KMS-11 (cell line): ENCODE measurements around the gene GSK3B.

ENCODE experiments used
- H2AFZ ChIP-seq: fragments of 200-600 bp; sonication (generic); 2 replicates; pipeline ENCODE4 v1.6.1; 2016; ENCODE audit warnings: antibody characterized with exemption, mixed run types, low read depth
- H3K27ac ChIP-seq: fragments of 200-600 bp; sonication (generic); 2 replicates; pipeline ENCODE4 v1.6.1; 2016; ENCODE audit warnings: mild to moderate bottlenecking, mixed run types
- H3K27me3 ChIP-seq: fragments of 200-600 bp; sonication (generic); 2 replicates; pipeline ENCODE4 v1.6.1; 2017; ENCODE audit warnings: mild to moderate bottlenecking, low read depth, mixed run types, moderate library complexity; ENCODE audit not compliant: insufficient read depth
- H3K36me3 ChIP-seq: fragments of 200-600 bp; sonication (generic); 2 replicates; pipeline ENCODE4 v1.6.1; 2017; ENCODE audit warnings: mild to moderate bottlenecking, mixed run types; ENCODE audit not compliant: insufficient read depth
- H3K4me1 ChIP-seq: fragments of 200-600 bp; sonication (generic); 2 replicates; pipeline ENCODE4 v1.6.1; 2016; ENCODE audit warnings: mild to moderate bottlenecking, low read depth, mixed run types; ENCODE audit not compliant: poor library complexity, severe bottlenecking
- H3K4me2 ChIP-seq: fragments of 200-600 bp; sonication (generic); 2 replicates; pipeline ENCODE4 v1.7.0; 2016; ENCODE audit warnings: mild to moderate bottlenecking, mixed run types
- H3K4me3 ChIP-seq: fragments of 200-600 bp; sonication (generic); IDR thresholded peaks from 2 replicates; pipeline ENCODE4 v1.6.1; 2017; ENCODE audit warnings: low read depth, low read length, mixed read lengths; ENCODE audit not compliant: insufficient read depth
- H3K79me2 ChIP-seq: fragments of 200-600 bp; sonication (generic); 2 replicates; pipeline ENCODE4 v1.6.1; 2016; ENCODE audit warnings: low read depth, mixed run types; ENCODE audit not compliant: insufficient read depth
- H3K9ac ChIP-seq: fragments of 200-600 bp; sonication (generic); 2 replicates; pipeline ENCODE4 v1.6.1; 2016; ENCODE audit warnings: mild to moderate bottlenecking, mixed run types
- H4K20me1 ChIP-seq: fragments of 200-600 bp; sonication (generic); 2 replicates; pipeline ENCODE4 v1.6.1; 2016; ENCODE audit warnings: mild to moderate bottlenecking, mixed run types; ENCODE audit not compliant: insufficient read depth
- CTCF ChIP-seq: fragments of 200-600 bp; sonication (generic); conservative IDR thresholded peaks from 2 replicates; pipeline ENCODE4 v1.6.1; 2017; ENCODE audit warnings: low read depth, mild to moderate bottlenecking, antibody characterized with exemption, low read length, moderate library complexity, mixed read lengths

Gene GSK3B

DNA sequence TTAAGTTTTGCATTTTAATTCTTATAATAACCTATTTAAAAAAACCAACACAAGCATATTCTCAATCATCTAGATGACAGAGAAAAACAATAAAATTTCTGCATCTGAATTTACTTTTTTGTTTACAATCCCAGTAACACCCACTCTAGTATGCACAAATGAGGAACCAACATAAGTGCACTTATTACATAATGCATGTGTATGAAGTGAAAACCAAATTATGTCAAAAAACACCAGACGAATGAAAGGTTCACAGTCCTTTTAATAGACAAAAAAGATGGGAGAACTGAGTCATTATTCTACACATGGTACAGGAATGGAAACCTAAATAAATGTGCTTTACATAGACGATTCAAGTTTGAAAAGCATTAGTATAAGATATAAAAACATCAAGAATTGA lies 220.6 kb downstream of the GSK3B start:
- H3K27ac ChIP-seq = no peak overlapping the region
- H3K79me2 ChIP-seq = no peaks in the 10 kb centered on the region
- H3K4me2 ChIP-seq = no peak overlapping the region
- no peak overlapping the region for H2AFZ ChIP-seq
- H3K36me3 ChIP-seq = no peaks in the 10 kb centered on the region
- no peak for TF ChIP-seq CTCF
- H3K4me1 ChIP-seq = no peaks in the 10 kb centered on the region
- H4K20me1 ChIP-seq = no peaks in the 10 kb centered on the region
- no peaks in the 10 kb centered on the region for H3K27me3 ChIP-seq
- H3K4me3 ChIP-seq = no peak overlapping the region
- H3K9ac ChIP-seq = no peak overlapping the region

GRCh38 chr3:119872773-119873172 lies 221.5 kb downstream of the GSK3B start:
- Histone ChIP-seq H3K36me3 (no peaks in the 10 kb centered on the region), H3K4me3 (no peak overlapping the region), H4K20me1 (no peaks in the 10 kb centered on the region), H3K4me1 (no peaks in the 10 kb centered on the region), H2AFZ (no peak overlapping the region), H3K4me2 (no peak overlapping the region), H3K9ac (no peak overlapping the region), H3K27ac (no peak overlapping the region), H3K79me2 (no peaks in the 10 kb centered on the region), H3K27me3 (no peaks in the 10 kb centered on the region)
- no peak for TF ChIP-seq CTCF

GRCh38 chr3:119871571-119871970 lies 222.7 kb downstream of the GSK3B start:
- Histone ChIP-seq H3K4me3 (no peak overlapping the region), H3K9ac (no peak overlapping the region), H4K20me1 (no peaks in the 10 kb centered on the region), H3K4me2 (no peak overlapping the region), H3K4me1 (no peaks in the 10 kb centered on the region), H3K79me2 (no peaks in the 10 kb centered on the region), H3K27ac (no peak overlapping the region), H2AFZ (no peak overlapping the region), H3K36me3 (no peaks in the 10 kb centered on the region), H3K27me3 (no peaks in the 10 kb centered on the region)
- TF ChIP-seq CTCF = no peak

DNA sequence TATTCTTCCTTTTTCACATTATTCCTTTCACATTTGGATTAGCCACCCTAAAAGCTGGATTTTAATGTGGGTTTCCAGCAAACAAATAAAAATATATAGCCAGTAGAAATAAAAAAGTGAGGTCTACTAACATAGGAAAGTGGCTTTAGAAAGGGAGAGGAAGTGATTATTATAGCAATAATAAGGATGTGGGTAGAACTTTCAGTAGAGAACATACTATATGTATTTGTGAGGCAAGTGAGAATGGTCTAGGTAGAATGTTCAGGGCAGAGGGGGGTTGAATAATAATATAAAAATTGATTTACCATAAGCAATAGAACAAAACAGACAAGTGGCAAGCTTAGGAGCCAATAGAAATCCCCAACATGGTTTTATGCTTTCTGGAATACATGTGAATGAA lies 223.7 kb downstream of the GSK3B start:
- no peak overlapping the region for H3K27ac ChIP-seq
- no peak overlapping the region for H3K4me3 ChIP-seq
- H3K9ac ChIP-seq = no peak overlapping the region
- no peaks in the 10 kb centered on the region for H3K27me3 ChIP-seq
- H3K36me3 ChIP-seq = no peaks in the 10 kb centered on the region
- H3K4me2 ChIP-seq = no peak overlapping the region
- no peak overlapping the region for H2AFZ ChIP-seq
- no peaks in the 10 kb centered on the region for H3K4me1 ChIP-seq
- H3K79me2 ChIP-seq = no peaks in the 10 kb centered on the region
- no peak for TF ChIP-seq CTCF
- H4K20me1 ChIP-seq = no peaks in the 10 kb centered on the region
